ENCODE results near the gene HPSE2. TPM values are rescaled to one million over a fixed set of nuclear protein-coding genes. Genes with fewer than 3 reads are reported as not detected.

The HPSE2 gene
- total RNA-seq, 1 experiment from 2014 or later, result 0.20 TPM

DNA sequence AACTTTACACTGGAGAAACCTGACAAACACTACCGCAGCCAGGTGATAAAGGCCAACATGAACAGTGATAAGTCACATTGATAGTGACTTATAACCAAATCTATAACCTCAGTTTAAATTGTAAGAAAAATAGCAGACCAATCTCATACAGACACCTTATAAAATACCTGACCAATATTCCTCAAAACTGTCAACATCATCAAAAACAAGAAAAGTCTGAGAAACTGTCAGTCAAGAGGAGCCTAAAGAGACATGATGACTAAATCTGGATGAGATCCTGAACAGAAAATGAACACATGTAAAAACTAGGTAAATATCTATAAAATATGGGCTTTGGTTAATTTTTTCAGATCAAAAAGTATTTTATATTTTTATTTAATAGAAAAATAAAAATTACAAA is 233.3 kb downstream of the HPSE2 start:
- Histone ChIP-seq H3K79me1 (ENCODE audit: insufficient read depth, low read depth, low read length, poor library complexity, severe bottlenecking) (no peaks in the 10 kb centered on the region), H2BK15ac (ENCODE audit: low read depth, low read length) (no peak overlapping the region), H3K23me2 (ENCODE audit: insufficient read length, low read depth, low read length, poor library complexity, severe bottlenecking) (peaks cover 2% of the 10 kb centered on the region), H2AFZ (ENCODE audit: low read length) (no peak overlapping the region), H3K18ac (ENCODE audit: insufficient read length, low read depth, low read length) (no peak overlapping the region), H4K5ac (ENCODE audit: insufficient read length, low read depth, low read length) (no peak overlapping the region), H2AK5ac (ENCODE audit: insufficient read length, low read length) (no peak overlapping the region), H2BK20ac (ENCODE audit: low read depth, low read length, poor library complexity, severe bottlenecking) (no peak overlapping the region), H4K8ac (replicated peaks; ENCODE audit: insufficient read length, low read depth, low read length) (no peak overlapping the region), H3K56ac (ENCODE audit: insufficient read length, low read depth, low read length) (no peak overlapping the region), H2BK12ac (ENCODE audit: insufficient read length, low read depth, low read length) (no peak overlapping the region), H3K9ac (ENCODE audit: extremely low read depth, insufficient read length, low read length) (no peak overlapping the region), H3K27me3 (ENCODE audit: insufficient read depth, low read length) (no peaks in the 10 kb centered on the region), H2BK5ac (ENCODE audit: insufficient read length, low read length) (no peak overlapping the region), H3K79me2 (ENCODE audit: insufficient read depth, low read length) (no peaks in the 10 kb centered on the region), H3T11ph (ENCODE audit: low read length) (no peak overlapping the region), H3K9me3 (ENCODE audit: control insufficient read depth, low read depth, low read length) (no peaks in the 10 kb centered on the region), H2BK120ac (ENCODE audit: low read depth, low read length, poor library complexity, severe bottlenecking) (no peak overlapping the region), H4K20me1 (ENCODE audit: control insufficient read depth, insufficient read depth, insufficient read length) (no peaks in the 10 kb centered on the region), H3K4me1 (ENCODE audit: insufficient read depth, low read length) (no peaks in the 10 kb centered on the region), H3K23ac (ENCODE audit: insufficient read length, low read depth, low read length) (no peak overlapping the region), H3K4me2 (ENCODE audit: insufficient read depth, insufficient read length, low read length) (no peak overlapping the region), H3K4ac (ENCODE audit: low read depth, low read length) (no peak overlapping the region), H4K91ac (ENCODE audit: insufficient read length, low read depth, low read length) (no peak overlapping the region), H3K14ac (ENCODE audit: insufficient read depth, low read length) (no peak overlapping the region), H3K27ac (ENCODE audit: insufficient read length, low read depth, low read length) (no peak overlapping the region)
- Mint-ChIP-seq H3K4me3 (no peak overlapping the region), H3K9me3 (peaks cover 16 to 20% of the 10 kb centered on the region in 2 experiments), H3K36me3 (ENCODE audit: insufficient read depth in 1 of 3, low read depth in 3 of 3) (peaks cover 0 to 13% (median 4%) of the 10 kb centered on the region in 3 experiments; a peak in 3 of 7 replicates), H3K27ac (no peak overlapping the region), H3K4me1 (no peaks in the 10 kb centered on the region), H3K27me3 (ENCODE audit: low read depth) (no peaks in the 10 kb centered on the region)
- no CpG with 5 or more reads among the region's 1 CpG for WGBS (ENCODE audit: extremely low coverage, insufficient read length, low lambda C conversion rate)
- no peak for DNase-seq
- TF ChIP-seq, protein P1, sequence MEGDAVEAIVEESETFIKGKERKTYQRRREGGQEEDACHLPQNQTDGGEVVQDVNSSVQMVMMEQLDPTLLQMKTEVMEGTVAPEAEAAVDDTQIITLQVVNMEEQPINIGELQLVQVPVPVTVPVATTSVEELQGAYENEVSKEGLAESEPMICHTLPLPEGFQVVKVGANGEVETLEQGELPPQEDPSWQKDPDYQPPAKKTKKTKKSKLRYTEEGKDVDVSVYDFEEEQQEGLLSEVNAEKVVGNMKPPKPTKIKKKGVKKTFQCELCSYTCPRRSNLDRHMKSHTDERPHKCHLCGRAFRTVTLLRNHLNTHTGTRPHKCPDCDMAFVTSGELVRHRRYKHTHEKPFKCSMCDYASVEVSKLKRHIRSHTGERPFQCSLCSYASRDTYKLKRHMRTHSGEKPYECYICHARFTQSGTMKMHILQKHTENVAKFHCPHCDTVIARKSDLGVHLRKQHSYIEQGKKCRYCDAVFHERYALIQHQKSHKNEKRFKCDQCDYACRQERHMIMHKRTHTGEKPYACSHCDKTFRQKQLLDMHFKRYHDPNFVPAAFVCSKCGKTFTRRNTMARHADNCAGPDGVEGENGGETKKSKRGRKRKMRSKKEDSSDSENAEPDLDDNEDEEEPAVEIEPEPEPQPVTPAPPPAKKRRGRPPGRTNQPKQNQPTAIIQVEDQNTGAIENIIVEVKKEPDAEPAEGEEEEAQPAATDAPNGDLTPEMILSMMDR (conservative IDR thresholded peaks at IDR 0.05), result no peak
